GM19239 (cell line): ENCODE measurements around the gene KCTD13.

Experiments
- DNase-seq: peaks from one replicate; pipeline ENCODE4 v3.0.0; 2011; ENCODE audit warnings: low spot score; ENCODE audit not compliant: insufficient read length
- FAIRE-seq: peaks from 2 replicates; lab custom pipeline; 2011; peaks lifted over from hg19 to GRCh38; lab: Jason Lieb, UNC

Gene KCTD13

GRCh38 chr16:29908719-29909220 is 17.3 kb downstream of the KCTD13 start:
- FAIRE-seq: no peak
- DNase-seq: no peak

GRCh38 chr16:29907973-29908372 is 18.1 kb downstream of the KCTD13 start:
- DNase-seq (no peak), FAIRE-seq (no peak)

- FAIRE-seq (no peak), DNase-seq (no peak)
Measured at GRCh38 chr16:29906520-29907244, 19.3 kb downstream of the KCTD13 start.

- no peak for FAIRE-seq
- no peak for DNase-seq
Measured at GRCh38 chr16:29905668-29906067, 20.4 kb downstream of the KCTD13 start.

DNA sequence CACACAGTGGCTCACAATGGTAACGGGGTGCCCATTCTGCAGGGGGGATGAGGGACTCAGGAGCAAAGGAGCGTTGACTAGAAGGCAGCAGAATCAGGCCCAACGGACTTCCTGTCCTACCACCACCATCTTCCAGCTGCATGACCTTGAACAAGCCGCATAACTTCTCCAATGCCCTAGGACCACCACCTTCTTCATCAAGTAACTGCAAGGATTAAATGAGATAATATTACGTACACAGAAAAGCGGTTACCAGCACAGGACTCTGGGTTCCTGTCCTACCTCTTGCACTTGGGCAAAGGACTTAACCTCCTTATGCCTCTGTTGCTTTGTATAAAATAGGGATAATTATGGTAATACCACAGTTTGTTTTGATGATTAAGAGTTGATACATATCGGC is 21.1 kb downstream of the KCTD13 start:
- DNase-seq: no peak
- no peak for FAIRE-seq

DNA sequence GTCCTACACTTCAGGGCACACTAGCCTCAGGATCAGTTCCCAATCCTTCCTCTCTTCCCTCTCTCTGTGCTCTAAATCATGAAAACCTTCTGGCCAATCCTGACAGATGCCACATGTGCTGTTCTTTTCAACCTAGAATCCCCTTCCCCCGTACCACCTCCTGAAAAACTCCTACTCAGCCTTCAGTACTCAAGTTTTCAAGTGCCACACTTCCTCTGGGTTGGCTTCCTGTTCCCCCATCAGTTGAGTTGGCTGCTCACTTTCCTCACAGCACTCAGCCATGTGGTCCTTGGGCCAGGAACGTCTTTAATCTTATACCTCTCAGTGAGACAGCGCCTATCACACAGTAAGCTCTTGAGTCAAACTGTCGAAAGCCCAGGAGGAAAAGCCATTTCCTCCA is 22.4 kb downstream of the KCTD13 start:
- DNase-seq: no peak
- no peak for FAIRE-seq

GRCh38 chr16:29901607-29901945 is 24.4 kb downstream of the KCTD13 start:
- DNase-seq (no peak), FAIRE-seq (no peak)

- FAIRE-seq (no peak), DNase-seq (no peak)
Measured at GRCh38 chr16:29900888-29901606, 25.0 kb downstream of the KCTD13 start.

GRCh38 chr16:29900102-29900887 is 25.7 kb downstream of the KCTD13 start, which contains the start of gene ASPHD1:
Gene ASPHD1, plus strand, starts transcription at chr16:29900488. Its CDS starts 484 bp downstream, at chr16:29900972.
- DNase-seq: peak; percentile 89
- FAIRE-seq: no peak

GRCh38 chr16:29899516-29900101 is 26.4 kb downstream of the KCTD13 start, which contains the start of gene SEZ6L2:
Gene SEZ6L2, minus strand, starts transcription at chr16:29899550. Its CDS starts 531 bp downstream, at chr16:29899019.
- DNase-seq (no peak), FAIRE-seq (peak; percentile 68)

DNA sequence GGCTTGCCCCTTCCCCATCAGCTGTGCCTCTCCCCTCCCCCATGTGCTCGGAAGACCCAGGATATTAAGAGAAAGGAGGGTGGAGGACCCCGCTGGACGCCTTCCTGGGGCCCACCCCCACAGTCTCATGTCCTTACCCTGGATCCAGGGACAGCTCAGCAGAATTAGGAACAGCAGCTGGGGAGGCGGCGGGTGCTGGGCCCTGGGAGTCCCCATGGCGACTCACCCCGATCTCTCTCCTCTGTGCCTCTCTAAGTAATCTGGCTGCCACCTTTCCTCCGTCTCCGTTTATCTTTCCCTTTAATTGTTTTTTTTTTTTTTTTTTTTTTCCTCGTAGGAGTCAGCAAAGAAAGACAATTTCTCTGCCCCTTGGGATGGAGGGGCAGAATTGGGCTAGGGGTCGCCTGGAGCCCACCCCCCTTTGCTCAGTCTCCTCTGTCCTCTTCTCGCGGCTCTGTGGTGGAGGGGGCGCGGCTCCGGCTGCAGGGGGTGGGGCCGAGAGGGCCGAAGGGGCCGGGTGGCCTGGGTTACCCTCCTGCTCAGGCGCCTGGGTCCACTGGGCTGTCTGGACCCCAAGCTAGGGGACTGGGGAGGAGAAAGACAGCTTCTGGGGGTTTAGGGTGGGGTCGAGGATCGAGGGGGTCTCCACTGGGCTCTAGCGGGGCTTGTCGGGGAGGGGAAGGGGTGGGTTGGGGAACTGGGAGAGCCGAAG is 27.1 kb downstream of the KCTD13 start:
- FAIRE-seq (no peak), DNase-seq (no peak)

GRCh38 chr16:29898135-29898803 is 27.8 kb downstream of the KCTD13 start:
- no peak for DNase-seq
- FAIRE-seq: no peak

- no peak for FAIRE-seq
- no peak for DNase-seq
Measured at GRCh38 chr16:29897333-29897732, 28.7 kb downstream of the KCTD13 start.

DNA sequence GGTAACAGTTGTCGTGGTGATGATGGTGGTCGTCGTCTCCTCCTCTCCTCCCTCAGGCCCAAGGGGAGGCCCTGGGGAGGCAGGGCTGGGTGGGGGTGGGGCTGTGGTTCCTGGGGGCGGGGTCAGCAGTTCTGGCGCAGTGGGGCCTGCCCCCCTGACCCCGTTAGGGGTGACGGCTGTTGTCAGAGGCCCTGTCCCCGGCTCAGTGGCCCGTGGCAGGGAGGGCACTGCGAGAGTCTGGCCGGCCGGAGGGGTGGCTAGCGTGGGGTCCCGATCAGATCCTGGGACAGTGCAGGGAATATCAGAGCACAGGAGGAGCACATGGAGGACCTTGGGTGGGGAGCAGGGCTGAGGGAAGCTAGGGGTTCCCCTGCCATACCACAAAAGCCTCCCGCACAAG is 29.2 kb downstream of the KCTD13 start:
- FAIRE-seq (no peak), DNase-seq (no peak)

GRCh38 chr16:29894352-29894751 is 31.7 kb downstream of the KCTD13 start:
- DNase-seq: no peak
- no peak for FAIRE-seq

- FAIRE-seq: no peak
- no peak for DNase-seq
Measured at GRCh38 chr16:29893553-29893952, 32.5 kb downstream of the KCTD13 start.

DNA sequence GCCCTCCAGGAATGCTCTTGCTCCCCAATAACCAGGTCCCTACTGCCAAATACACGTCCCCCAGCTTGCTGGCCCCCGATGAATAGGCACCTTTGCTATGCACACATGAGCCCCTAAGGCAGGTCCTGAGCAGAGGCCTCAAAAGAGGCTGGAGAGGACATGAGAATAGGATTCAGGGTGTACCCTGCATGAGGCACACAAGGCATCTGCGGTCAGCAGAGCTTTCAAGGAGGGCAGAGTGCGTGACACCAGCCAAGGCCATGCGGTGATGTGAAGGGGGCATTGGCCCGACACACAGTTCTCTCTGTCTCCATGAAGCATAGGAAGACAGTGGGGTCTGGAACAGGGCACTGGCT is 33.6 kb downstream of the KCTD13 start:
- no peak for FAIRE-seq
- no peak for DNase-seq

- DNase-seq (no peak), FAIRE-seq (no peak)
Measured at GRCh38 chr16:29891525-29892457, 34.2 kb downstream of the KCTD13 start.
